NT2/D1 (cell line): ENCODE measurements around the gene MGAT5.

Source experiments
- DNase-seq: peaks from one replicate; pipeline ENCODE4 v3.0.0-alpha.2; 2011; ENCODE audit warnings: low read depth, low spot score
- H3K27me3 ChIP-seq: 2 replicates; pipeline ENCODE4 v1.6.0; 2011; ENCODE audit warnings: mild to moderate bottlenecking; ENCODE audit not compliant: insufficient read length, insufficient read depth
- H3K36me3 ChIP-seq: 2 replicates; pipeline ENCODE4 v1.6.1; 2011; ENCODE audit warnings: mild to moderate bottlenecking, low read length, mixed read lengths; ENCODE audit not compliant: insufficient read depth, insufficient read length
- H3K4me1 ChIP-seq: 2 replicates; pipeline ENCODE4 v1.5.1; 2011; ENCODE audit not compliant: insufficient read depth, insufficient read length
- H3K4me3 ChIP-seq: 2 replicates; pipeline ENCODE4 v1.5.1; 2011; ENCODE audit warnings: low read depth; ENCODE audit not compliant: insufficient read length
- H3K9ac ChIP-seq: 2 replicates; pipeline ENCODE4 v1.6.0; 2011; ENCODE audit warnings: low read depth; ENCODE audit not compliant: insufficient read length
- H3K9me3 ChIP-seq: 2 replicates; pipeline ENCODE4 v1.5.1; 2011; ENCODE audit warnings: mild to moderate bottlenecking, low read length; ENCODE audit not compliant: insufficient read depth
- SUZ12 ChIP-seq: IDR thresholded peaks from 2 replicates; pipeline ENCODE4 v1.6.1; 2011; ENCODE audit not compliant: insufficient read length, insufficient read depth; ENCODE audit errors: extremely low read depth
- YY1 ChIP-seq: IDR thresholded peaks from 2 replicates; pipeline ENCODE4 v1.6.1; 2011; ENCODE audit not compliant: insufficient read length, insufficient read depth
- ZNF274 ChIP-seq: IDR thresholded peaks from 2 replicates; pipeline ENCODE4 v1.6.1; 2011; ENCODE audit warnings: mild to moderate bottlenecking, low read depth, low read length

The MGAT5 gene

DNA sequence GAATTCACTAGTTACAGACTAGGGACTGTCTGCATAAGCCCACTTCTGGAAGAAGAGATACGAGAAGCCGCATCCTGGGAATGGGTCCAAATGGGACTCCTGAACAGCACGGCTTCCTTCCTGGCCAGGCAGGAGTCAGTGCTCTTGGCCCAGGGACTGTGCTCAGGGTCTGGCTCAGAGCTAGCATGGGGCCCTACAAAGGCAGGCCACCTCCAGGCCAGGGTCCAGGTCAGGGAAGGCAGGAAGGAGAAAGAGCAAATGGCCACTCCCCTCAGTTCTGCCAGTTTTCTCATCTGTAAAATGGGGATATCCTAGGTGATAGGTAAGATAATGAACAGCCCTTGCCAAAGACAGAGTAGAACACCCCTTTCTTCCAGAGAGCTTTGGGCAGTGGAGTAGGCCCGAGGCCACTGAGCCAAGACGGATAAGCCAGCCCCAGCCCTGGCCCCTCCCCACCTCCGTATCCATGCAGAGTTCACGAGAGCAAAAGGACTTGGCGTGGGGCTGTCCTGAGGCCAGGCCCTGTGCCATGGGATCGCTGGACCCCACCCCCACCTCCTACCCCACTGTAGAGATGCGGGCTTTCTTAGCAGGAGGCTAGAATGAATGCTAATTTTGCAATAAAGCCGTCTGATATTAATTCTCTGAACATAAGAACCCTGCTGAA lies 190.1 kb downstream of the MGAT5 start:
- Histone ChIP-seq H3K27me3 (no peaks in the 10 kb centered on the region), H3K9me3 (no peaks in the 10 kb centered on the region), H3K4me1 (peaks cover 9% of the 10 kb centered on the region), H3K4me3 (no peak overlapping the region), H3K9ac (no peak overlapping the region), H3K36me3 (peaks cover 30% of the 10 kb centered on the region)
- no peak for TF ChIP-seq SUZ12
- no peak for TF ChIP-seq ZNF274
- no peak for TF ChIP-seq YY1
- DNase-seq = no peak

DNA sequence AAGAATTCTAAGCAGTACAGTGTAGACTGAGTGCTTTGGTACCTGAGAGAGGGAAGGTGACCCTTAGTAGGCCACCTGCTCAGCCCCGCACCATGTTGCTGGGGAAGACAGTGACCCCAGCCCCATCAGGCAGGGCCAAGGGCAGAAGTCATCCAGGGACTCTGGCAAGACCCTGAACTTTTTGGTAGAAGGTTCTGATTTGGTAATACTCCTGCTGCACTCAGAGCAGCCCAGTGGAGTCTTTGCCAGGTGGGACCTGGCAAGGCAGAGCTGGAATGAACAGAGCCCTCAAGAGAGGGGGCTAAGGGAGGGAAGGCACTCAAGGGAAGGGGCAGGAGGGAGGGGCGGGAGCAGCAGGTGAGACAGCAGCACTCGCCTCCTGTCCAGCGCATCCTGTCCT lies 191.2 kb downstream of the MGAT5 start:
- no peaks in the 10 kb centered on the region for H3K9me3 ChIP-seq
- no peaks in the 10 kb centered on the region for H3K27me3 ChIP-seq
- H3K36me3 ChIP-seq = peaks cover 31% of the 10 kb centered on the region
- DNase-seq = no peak
- no peak overlapping the region for H3K4me3 ChIP-seq
- H3K9ac ChIP-seq = no peak overlapping the region
- no peak for TF ChIP-seq SUZ12
- TF ChIP-seq YY1 = no peak
- TF ChIP-seq ZNF274 = no peak
- peaks cover 9% of the 10 kb centered on the region for H3K4me1 ChIP-seq

DNA sequence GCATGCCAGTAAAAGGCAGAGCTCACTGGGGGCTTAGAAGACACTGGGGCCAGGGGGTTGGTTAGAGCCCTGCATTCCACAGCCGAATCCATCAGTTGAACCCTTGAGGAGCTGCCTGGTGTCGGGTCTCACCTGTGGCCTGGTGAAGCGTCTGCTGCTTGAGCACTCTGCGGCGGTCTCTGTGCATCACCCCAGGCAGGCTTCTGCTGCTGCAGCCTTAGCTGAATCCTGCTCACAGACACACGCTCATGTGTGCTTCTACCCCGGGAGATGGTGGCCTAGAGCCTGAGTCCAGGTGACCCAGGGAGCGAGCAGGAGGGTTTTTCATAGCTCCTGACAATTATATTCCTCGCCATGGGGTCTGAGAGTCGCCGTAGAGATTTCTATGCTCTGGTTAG lies 192.1 kb downstream of the MGAT5 start:
- Histone ChIP-seq H3K36me3 (peaks cover 27% of the 10 kb centered on the region), H3K9ac (no peak overlapping the region), H3K4me1 (peaks cover 10% of the 10 kb centered on the region), H3K9me3 (no peaks in the 10 kb centered on the region), H3K4me3 (no peak overlapping the region), H3K27me3 (no peaks in the 10 kb centered on the region)
- TF ChIP-seq YY1 (no peak), SUZ12 (no peak), ZNF274 (no peak)
- no peak for DNase-seq

DNA sequence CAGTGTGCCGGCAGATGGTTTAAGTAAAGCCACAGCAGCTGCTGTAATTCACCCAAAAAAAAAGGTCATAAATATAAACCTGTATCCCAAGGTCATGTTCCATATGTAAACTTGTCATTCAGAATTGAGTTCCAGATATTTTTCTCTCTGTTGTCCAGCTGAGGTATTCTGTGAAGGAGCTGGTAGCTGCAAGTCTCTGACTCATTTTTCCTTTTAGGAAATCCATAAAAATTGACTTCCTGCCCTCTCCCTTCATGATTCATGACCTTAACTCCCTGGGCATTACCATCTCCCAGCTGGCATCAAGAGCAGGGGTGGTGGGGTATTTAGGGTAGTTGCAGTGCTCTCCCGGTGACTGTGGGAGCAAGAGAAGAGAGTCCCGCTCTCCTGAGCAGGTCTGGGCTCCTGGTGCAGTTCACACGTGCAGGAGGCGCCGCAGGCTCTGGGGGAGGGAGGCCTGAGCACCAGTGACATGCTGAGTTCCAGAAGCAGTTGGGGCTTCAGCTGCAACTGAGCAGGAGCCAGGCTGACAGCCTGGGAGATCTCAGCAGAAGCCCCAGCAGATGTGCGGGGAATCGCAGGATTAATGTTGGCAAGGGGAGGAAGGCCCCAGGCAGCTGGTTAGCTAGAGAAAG lies 192.6 kb downstream of the MGAT5 start:
- no peaks in the 10 kb centered on the region for H3K27me3 ChIP-seq
- H3K36me3 ChIP-seq = peaks cover 22% of the 10 kb centered on the region
- TF ChIP-seq SUZ12 = no peak
- TF ChIP-seq ZNF274 = no peak
- no peak for TF ChIP-seq YY1
- no peak for DNase-seq
- peaks cover 13% of the 10 kb centered on the region for H3K4me1 ChIP-seq
- H3K9ac ChIP-seq = no peak overlapping the region
- no peaks in the 10 kb centered on the region for H3K9me3 ChIP-seq
- no peak overlapping the region for H3K4me3 ChIP-seq

DNA sequence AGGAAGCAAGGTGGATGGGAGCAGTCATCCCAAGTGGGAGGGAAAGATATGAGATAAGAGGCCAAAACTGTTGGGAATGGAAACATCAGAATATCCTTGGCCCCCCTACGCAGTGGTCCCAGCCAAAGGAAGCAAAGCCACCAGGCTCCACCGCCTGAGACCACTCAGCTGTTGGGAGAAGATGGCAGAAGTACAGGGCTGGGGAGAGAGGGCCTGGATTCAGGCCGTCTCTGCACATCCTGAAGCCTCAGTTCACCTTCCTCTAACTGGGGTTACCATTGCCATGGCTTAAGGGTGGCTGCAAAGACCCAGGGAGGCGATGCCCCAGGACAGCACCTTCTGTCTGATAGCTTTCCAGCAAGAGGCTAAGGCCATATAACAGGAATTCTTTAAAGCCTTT lies 193.8 kb downstream of the MGAT5 start:
- Histone ChIP-seq H3K4me3 (no peak overlapping the region), H3K36me3 (peaks cover 21% of the 10 kb centered on the region)

DNA sequence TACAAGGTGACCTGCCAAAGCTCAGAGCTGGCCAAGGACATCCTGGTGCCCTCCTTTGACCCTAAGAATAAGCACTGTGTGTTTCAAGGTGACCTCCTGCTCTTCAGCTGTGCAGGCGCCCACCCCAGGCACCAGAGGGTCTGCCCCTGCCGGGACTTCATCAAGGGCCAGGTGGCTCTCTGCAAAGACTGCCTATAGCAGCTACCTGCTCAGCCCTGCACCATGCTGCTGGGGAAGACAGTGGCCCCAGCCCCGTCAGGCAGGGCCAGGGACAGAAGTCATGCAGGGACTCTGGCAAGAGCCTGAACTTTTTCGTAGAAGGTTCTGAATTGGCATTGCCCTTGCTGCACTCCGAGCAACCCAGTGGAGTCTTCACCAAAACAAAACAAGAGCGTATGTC lies 194.8 kb downstream of the MGAT5 start:
- no peak for TF ChIP-seq SUZ12
- H3K9me3 ChIP-seq = no peaks in the 10 kb centered on the region
- H3K36me3 ChIP-seq = peaks cover 21% of the 10 kb centered on the region
- H3K4me3 ChIP-seq = no peak overlapping the region
- H3K9ac ChIP-seq = no peak overlapping the region
- no peaks in the 10 kb centered on the region for H3K27me3 ChIP-seq
- DNase-seq = no peak
- H3K4me1 ChIP-seq = peaks cover 9% of the 10 kb centered on the region

More for the DNA sequence above, 193.8 kb downstream of the MGAT5 start:
- no peaks in the 10 kb centered on the region for H3K9me3 ChIP-seq
- TF ChIP-seq SUZ12 (no peak), YY1 (no peak), ZNF274 (no peak)
- no peak for DNase-seq
- H3K27me3 ChIP-seq = no peaks in the 10 kb centered on the region
- H3K4me1 ChIP-seq = peaks cover 9% of the 10 kb centered on the region
- H3K9ac ChIP-seq = no peak overlapping the region

DNA sequence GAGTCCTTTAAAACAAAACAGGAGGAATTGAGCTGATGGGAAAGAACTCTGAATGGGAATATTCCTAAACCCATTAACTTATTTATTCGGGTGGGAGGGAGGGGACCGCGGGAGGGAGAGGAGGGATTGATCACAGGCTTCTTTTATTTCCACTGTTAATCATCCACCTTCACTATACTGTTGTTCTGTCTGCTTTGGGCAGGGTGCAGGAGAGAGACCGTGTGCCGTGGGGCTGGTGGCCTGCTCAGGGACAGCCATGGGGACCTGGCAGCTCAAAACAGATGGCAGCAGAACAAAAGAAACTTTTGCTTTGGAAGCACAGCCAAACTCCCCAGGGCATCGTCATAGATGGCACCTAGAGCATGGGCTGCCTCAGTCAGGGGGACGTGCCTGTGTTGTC lies 195.3 kb downstream of the MGAT5 start:
- H3K9ac ChIP-seq = no peak overlapping the region
- H3K27me3 ChIP-seq = no peaks in the 10 kb centered on the region
- DNase-seq = no peak
- no peak overlapping the region for H3K4me3 ChIP-seq
- H3K4me1 ChIP-seq = peaks cover 9% of the 10 kb centered on the region
- H3K9me3 ChIP-seq = no peaks in the 10 kb centered on the region
- TF ChIP-seq ZNF274 = no peak
- no peak for TF ChIP-seq YY1
- no peak for TF ChIP-seq SUZ12
- peaks cover 21% of the 10 kb centered on the region for H3K36me3 ChIP-seq
